ENCODE data around the gene HSD17B3. TPM values are rescaled to one million over a fixed set of nuclear protein-coding genes. Genes with fewer than 3 reads are reported as not detected.

Gene HSD17B3
- total and polyA plus RNA-seq, 7 donors: 0.16 to 1.1 (median 0.30) TPM; not detected in 3

DNA sequence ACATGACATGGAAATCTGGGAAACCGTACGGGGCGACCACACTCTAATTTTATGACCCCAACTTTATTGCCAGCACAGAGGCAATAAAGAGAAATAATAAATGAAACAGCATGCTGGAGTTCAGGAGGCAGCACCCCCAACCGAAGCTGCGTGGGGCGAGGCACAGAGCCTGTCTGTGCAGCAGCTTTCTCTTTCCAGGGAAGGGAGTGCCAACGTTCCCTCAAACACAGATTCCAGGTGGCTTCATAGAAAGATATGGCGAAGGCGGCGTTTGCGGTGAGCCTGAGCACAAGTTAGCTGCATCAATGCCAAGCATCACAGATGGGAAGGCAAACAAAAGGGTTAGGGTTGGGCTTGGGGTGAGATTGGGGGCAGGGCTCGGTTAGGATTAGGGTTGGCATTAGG is 114.8 kb downstream of the HSD17B3 start:
- TF ChIP-seq, protein P1, sequence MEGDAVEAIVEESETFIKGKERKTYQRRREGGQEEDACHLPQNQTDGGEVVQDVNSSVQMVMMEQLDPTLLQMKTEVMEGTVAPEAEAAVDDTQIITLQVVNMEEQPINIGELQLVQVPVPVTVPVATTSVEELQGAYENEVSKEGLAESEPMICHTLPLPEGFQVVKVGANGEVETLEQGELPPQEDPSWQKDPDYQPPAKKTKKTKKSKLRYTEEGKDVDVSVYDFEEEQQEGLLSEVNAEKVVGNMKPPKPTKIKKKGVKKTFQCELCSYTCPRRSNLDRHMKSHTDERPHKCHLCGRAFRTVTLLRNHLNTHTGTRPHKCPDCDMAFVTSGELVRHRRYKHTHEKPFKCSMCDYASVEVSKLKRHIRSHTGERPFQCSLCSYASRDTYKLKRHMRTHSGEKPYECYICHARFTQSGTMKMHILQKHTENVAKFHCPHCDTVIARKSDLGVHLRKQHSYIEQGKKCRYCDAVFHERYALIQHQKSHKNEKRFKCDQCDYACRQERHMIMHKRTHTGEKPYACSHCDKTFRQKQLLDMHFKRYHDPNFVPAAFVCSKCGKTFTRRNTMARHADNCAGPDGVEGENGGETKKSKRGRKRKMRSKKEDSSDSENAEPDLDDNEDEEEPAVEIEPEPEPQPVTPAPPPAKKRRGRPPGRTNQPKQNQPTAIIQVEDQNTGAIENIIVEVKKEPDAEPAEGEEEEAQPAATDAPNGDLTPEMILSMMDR (IDR thresholded peaks at IDR 0.05): no peak
- no peak overlapping the region for H3K27ac ChIP-seq
- WGBS, 3 donors: 48 to 74% (median 49%) methylated on average over 12 of the region's 12 CpGs

DNA sequence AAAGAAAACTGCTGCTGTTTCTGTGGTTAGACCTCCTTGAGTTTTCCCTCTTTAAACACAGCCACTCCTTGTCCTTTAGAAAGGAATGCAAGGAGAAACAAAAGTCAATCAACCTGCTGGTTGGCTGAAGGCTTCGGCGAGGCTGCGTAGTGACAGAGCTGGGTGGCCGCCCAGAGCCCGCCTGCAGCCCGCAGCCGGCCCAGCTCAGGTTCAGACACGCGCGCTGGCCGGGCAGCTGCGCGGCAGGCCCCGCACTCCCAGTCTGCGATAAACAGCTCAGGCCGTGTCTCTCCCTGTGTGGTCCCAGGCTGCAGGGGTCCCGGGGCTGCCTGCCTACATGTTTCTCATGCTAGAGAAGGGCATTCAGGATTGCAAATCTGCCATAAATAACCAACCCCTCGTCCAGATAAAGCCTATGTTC is 115.4 kb downstream of the HSD17B3 start:
- intact Hi-C loops (cut with DNase I): no loop called here
- WGBS, 3 donors: 5 to 8% (median 6%) methylated on average over 18 of the region's 18 CpGs
- Histone ChIP-seq H3K4me3 (no peak overlapping the region), H3K36me3 (ENCODE audit: insufficient read depth in 1 of 2, low read depth in 1 of 2) (no peaks in the 10 kb centered on the region), H3K27ac (no peak overlapping the region), H3K27me3 (ENCODE audit: insufficient read depth in 3 of 3, low read length in 2 of 3) (peaks cover 0 to 14% (median 8%) of the 10 kb centered on the region in 3 donors), H3K4me1 (no peaks in the 10 kb centered on the region), H3K9me3 (peaks cover 5% of the 10 kb centered on the region)
- TF ChIP-seq, protein P1 (IDR thresholded peaks at IDR 0.05): no peak
- no peak for DNase-seq
- no peak for ATAC-seq

More for the DNA sequence above, 114.8 kb downstream of the HSD17B3 start:
- Histone ChIP-seq H3K27me3 (ENCODE audit: insufficient read depth in 3 of 3, low read length in 2 of 3) (peaks cover 0 to 14% (median 8%) of the 10 kb centered on the region in 3 donors), H3K9me3 (peaks cover 5% of the 10 kb centered on the region), H3K4me1 (no peaks in the 10 kb centered on the region), H3K36me3 (ENCODE audit: insufficient read depth in 1 of 2, low read depth in 1 of 2) (no peaks in the 10 kb centered on the region), H3K4me3 (no peak overlapping the region)
- intact Hi-C loops (cut with DNase I): no loop called here
- no peak for DNase-seq
- ATAC-seq: no peak

- intact Hi-C loops (cut with DNase I): no loop called here
- H3K36me3 ChIP-seq (ENCODE audit: insufficient read depth in 1 of 2, low read depth in 1 of 2): no peaks in the 10 kb centered on the region
- H3K27ac ChIP-seq: no peak overlapping the region
- H3K4me3 ChIP-seq: no peak overlapping the region
- no peak for ATAC-seq
- H3K27me3 ChIP-seq (ENCODE audit: insufficient read depth in 3 of 3, low read length in 2 of 3): peaks cover 0 to 14% (median 5%) of the 10 kb centered on the region in 3 donors
- peaks cover 5% of the 10 kb centered on the region for H3K9me3 ChIP-seq
- WGBS, 3 donors: 94 to 98% (median 96%) methylated on average over 2 of the region's 2 CpGs
- TF ChIP-seq, protein P1 (IDR thresholded peaks at IDR 0.05): no peak
- no peak for DNase-seq
- no peaks in the 10 kb centered on the region for H3K4me1 ChIP-seq
These were observed 116.3 kb downstream of the HSD17B3 start for GRCh38 chr9:96185518-96186156.

Other genes starting within 250 kb of the HSD17B3 start
- 1 to 10 TPM; 2.1 to 5.9 (median 3.1) TPM for gene SLC35D2, start 81.5 kb upstream of the HSD17B3 start, total RNA-seq
- gene SLC35D2, start 81.5 kb upstream of the HSD17B3 start, polyA plus RNA-seq: 1 to 10 TPM; 2.0 to 5.3 (median 2.3) TPM
- gene ZNF367, start 116.2 kb upstream of the HSD17B3 start, total RNA-seq: 1 to 10 TPM in 2 of 4 donors, under 1 TPM in 2; 0.69 to 1.9 (median 1.2) TPM
- 1 to 10 TPM; 1.0 to 3.3 (median 1.7) TPM for gene ZNF367, start 116.2 kb upstream of the HSD17B3 start, polyA plus RNA-seq
- 10 to 100 TPM in 2 of 4 donors, 1 to 10 TPM in 2; 6.4 to 14.4 (median 10.0) TPM for gene HABP4, start 148.0 kb upstream of the HSD17B3 start, total RNA-seq
- 10 to 100 TPM in 1 of 3 donors, 1 to 10 TPM in 2; 8.7 to 13.6 (median 9.3) TPM for gene HABP4, start 148.0 kb upstream of the HSD17B3 start, polyA plus RNA-seq